Measurements from ENCODE around the gene LRRN4. TPM values are rescaled to one million over a fixed set of nuclear protein-coding genes. Genes with fewer than 3 reads are reported as not detected.

LRRN4 gene
- total RNA-seq, 4 donors from 2014 or later = not detected

DNA sequence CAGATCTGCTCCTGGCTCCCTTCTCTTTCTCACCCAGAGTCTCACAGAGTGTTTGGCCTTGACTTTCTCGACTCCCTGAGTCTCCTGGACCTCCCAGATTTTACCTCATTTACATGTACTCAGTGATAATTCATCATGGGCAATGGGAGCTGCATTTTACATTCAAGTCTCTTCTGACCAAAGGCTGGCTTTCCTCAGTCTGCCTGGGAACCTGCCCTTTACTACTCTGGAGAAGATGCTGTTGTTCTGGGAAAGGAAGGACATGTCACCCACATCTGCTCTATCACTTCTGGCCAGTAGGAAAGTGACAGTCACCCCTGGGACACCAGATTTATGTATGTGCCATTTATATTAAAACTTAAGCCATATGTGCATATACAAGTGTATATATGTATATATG, 7.4 kb downstream of the LRRN4 start:
- in situ Hi-C loops (cut with MboI; ENCODE audit: low sequenced_read_pairs in 4 of 4) = no loop called here
- DNase-seq = no peak

DNA sequence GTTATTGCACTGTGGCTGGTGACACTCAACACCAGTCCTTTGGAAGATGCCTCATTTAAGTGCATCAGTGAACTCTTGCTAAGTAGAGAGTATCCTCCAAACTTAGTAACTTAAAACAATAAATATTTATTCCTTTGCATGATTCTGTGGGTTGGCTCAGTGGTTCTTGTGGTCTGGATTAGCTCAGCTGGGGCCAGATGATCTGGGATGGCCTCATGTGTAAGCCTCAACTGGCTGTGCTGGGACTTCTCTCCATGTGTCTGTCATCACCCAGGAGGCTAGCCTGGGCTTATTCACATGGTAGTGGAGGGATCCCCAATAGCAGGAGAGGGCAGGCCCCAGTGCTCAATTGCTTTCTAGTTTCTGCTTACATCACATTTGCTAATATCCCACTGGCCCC, 8.3 kb downstream of the LRRN4 start:
- Histone ChIP-seq H3K9me3 (no peaks in the 10 kb centered on the region), H3K27me3 (peaks cover 0 to 4% (median 0%) of the 10 kb centered on the region in 3 donors), H3K4me1 (no peaks in the 10 kb centered on the region), H3K36me3 (peaks cover 0 to 18% of the 10 kb centered on the region in 2 donors), H3K4me3 (no peak overlapping the region), H3K27ac (no peak overlapping the region)
- intact Hi-C loops (cut with DNase I; ENCODE audit: low total_unique reads) = no loop called here
- ATAC-seq = no peak
- no peak for TF ChIP-seq POLR2A (IDR thresholded peaks at IDR 0.05)
- TF ChIP-seq, protein P1, sequence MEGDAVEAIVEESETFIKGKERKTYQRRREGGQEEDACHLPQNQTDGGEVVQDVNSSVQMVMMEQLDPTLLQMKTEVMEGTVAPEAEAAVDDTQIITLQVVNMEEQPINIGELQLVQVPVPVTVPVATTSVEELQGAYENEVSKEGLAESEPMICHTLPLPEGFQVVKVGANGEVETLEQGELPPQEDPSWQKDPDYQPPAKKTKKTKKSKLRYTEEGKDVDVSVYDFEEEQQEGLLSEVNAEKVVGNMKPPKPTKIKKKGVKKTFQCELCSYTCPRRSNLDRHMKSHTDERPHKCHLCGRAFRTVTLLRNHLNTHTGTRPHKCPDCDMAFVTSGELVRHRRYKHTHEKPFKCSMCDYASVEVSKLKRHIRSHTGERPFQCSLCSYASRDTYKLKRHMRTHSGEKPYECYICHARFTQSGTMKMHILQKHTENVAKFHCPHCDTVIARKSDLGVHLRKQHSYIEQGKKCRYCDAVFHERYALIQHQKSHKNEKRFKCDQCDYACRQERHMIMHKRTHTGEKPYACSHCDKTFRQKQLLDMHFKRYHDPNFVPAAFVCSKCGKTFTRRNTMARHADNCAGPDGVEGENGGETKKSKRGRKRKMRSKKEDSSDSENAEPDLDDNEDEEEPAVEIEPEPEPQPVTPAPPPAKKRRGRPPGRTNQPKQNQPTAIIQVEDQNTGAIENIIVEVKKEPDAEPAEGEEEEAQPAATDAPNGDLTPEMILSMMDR (IDR thresholded peaks at IDR 0.05 in 4 of 5, conservative IDR thresholded peaks at IDR 0.05 in 1 of 5) = no peak
- DNase-seq = no peak
- in situ Hi-C loops (cut with MboI; ENCODE audit: low sequenced_read_pairs in 4 of 4) = no loop called here

More for the DNA sequence above, 7.4 kb downstream of the LRRN4 start:
- Histone ChIP-seq H3K9me3 (no peaks in the 10 kb centered on the region), H3K4me1 (no peaks in the 10 kb centered on the region), H3K36me3 (peaks cover 0 to 10% of the 10 kb centered on the region in 2 donors), H3K27me3 (peaks cover 0 to 8% (median 0%) of the 10 kb centered on the region in 3 donors), H3K27ac (no peak overlapping the region), H3K4me3 (no peak overlapping the region)
- intact Hi-C loops (cut with DNase I; ENCODE audit: low total_unique reads) = no loop called here
- no peak for ATAC-seq
- TF ChIP-seq POLR2A (IDR thresholded peaks at IDR 0.05) = no peak
- TF ChIP-seq, protein P1 (IDR thresholded peaks at IDR 0.05 in 4 of 5, conservative IDR thresholded peaks at IDR 0.05 in 1 of 5) = no peak

DNA sequence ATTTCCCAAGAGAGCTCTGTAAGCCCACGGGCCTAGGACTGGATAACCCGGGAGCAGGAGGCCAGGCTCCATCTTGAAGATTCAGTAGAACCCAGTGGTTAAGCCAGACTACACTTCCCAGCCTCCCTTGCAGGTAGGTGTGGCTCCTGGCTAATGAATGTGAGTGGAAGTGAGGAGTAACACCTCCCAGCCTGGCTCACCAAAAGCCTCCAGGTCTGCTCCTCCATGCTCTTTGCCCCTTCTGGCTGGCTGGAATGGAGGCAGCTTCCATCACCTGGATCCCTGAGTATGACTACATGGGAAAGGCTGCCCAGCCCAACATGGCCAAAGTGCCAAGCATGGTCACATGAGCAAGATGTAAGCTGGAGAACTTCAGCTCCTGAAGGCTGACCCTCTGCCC, 9.7 kb downstream of the LRRN4 start:
- Histone ChIP-seq H3K4me1 (no peaks in the 10 kb centered on the region), H3K27me3 (no peaks in the 10 kb centered on the region), H3K36me3 (peaks cover 0 to 32% of the 10 kb centered on the region in 2 donors), H3K9me3 (no peaks in the 10 kb centered on the region), H3K4me3 (no peak overlapping the region), H3K27ac (no peak overlapping the region)
- DNase-seq (no peak), ATAC-seq (no peak)
- in situ Hi-C loops (cut with MboI; ENCODE audit: low sequenced_read_pairs in 4 of 4) = no loop called here
- TF ChIP-seq, protein P1 (IDR thresholded peaks at IDR 0.05 in 4 of 5, conservative IDR thresholded peaks at IDR 0.05 in 1 of 5) = no peak
- TF ChIP-seq POLR2A (IDR thresholded peaks at IDR 0.05) = no peak
- intact Hi-C loops (cut with DNase I; ENCODE audit: low total_unique reads) = no loop called here

DNA sequence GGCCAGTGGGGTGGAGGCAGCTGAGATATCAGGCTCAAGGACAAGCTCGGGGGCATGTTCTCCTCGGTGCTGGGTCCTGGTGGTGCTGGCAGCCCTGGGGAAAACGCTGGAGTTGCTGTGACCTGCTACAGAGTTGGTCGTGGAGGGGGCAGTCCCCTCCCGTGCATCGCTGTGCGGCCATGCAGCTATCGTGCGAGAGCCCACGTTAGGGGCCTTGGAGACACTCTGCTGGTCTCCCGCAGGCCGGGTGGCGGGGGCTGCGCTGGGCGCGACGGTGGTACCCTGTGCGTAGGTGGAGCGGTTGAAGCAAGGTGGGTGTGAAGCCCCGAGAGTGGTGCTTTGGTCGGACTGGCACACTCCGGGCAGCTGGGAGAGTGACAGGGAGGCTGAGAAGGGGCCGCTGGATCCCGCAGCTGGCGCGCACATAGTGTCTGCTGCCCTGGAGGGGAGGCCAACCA, 12.0 kb downstream of the LRRN4 start:
- Histone ChIP-seq H3K27ac (no peak overlapping the region), H3K36me3 (peaks cover 0 to 49% of the 10 kb centered on the region in 2 donors), H3K9me3 (no peaks in the 10 kb centered on the region), H3K27me3 (no peaks in the 10 kb centered on the region), H3K4me3 (no peak overlapping the region), H3K4me1 (no peaks in the 10 kb centered on the region)
- DNase-seq (no peak), ATAC-seq (no peak)
- TF ChIP-seq, protein P1 (IDR thresholded peaks at IDR 0.05 in 4 of 5, conservative IDR thresholded peaks at IDR 0.05 in 1 of 5) = no peak
- TF ChIP-seq POLR2A (IDR thresholded peaks at IDR 0.05) = no peak
- intact Hi-C loops (cut with DNase I; ENCODE audit: low total_unique reads) = no loop called here
- in situ Hi-C loops (cut with MboI; ENCODE audit: low sequenced_read_pairs in 4 of 4) = no loop called here

Measured in gastrocnemius medialis (tissue), 4 donors.